GM19025 (cell line): ENCODE measurements around the gene MEF2D.

Experiments used
- ATAC-seq: cut with Tn5 transposase; IDR thresholded peaks from one replicate; pipeline ENCODE4 v1.9.1; 2021; ENCODE audit warnings: mild to moderate bottlenecking, low read depth, moderate library complexity; ENCODE audit not compliant: unreplicated experiment

MEF2D gene

GRCh38 chr1:156471496-156472490 lies 28.8 kb downstream of the MEF2D start:
- no peak for ATAC-seq

- no peak for ATAC-seq
Measured at GRCh38 chr1:156470473-156470872, 30.1 kb downstream of the MEF2D start.

GRCh38 chr1:156468693-156469345 lies 31.8 kb downstream of the MEF2D start:
- no peak for ATAC-seq

- no peak for ATAC-seq
Measured at GRCh38 chr1:156467906-156468305, 32.7 kb downstream of the MEF2D start.

GRCh38 chr1:156467385-156467784 lies 33.2 kb downstream of the MEF2D start:
- no peak for ATAC-seq

- no peak for ATAC-seq
Measured at GRCh38 chr1:156465747-156466365, 34.7 kb downstream of the MEF2D start.

- no peak for ATAC-seq
Measured at GRCh38 chr1:156464825-156465452, 35.6 kb downstream of the MEF2D start.

- ATAC-seq, result no peak
Measured at GRCh38 chr1:156464335-156464734, 36.2 kb downstream of the MEF2D start.

- ATAC-seq, result no peak
Measured at GRCh38 chr1:156463874-156464273, 36.7 kb downstream of the MEF2D start.

- ATAC-seq, result no peak
Measured at GRCh38 chr1:156462954-156463795, 37.4 kb downstream of the MEF2D start.

GRCh38 chr1:156461781-156462647 lies 38.6 kb downstream of the MEF2D start:
- ATAC-seq, result no peak

- ATAC-seq, result no peak
Measured at GRCh38 chr1:156461109-156461508, 39.5 kb downstream of the MEF2D start.

- ATAC-seq, result no peak
Measured at GRCh38 chr1:156460525-156460924, 40.0 kb downstream of the MEF2D start.

GRCh38 chr1:156458181-156458503 lies 42.4 kb downstream of the MEF2D start:
- no peak for ATAC-seq

GRCh38 chr1:156456625-156457465 lies 43.7 kb downstream of the MEF2D start:
- peak; percentile 64 for ATAC-seq

- no peak for ATAC-seq
Measured at GRCh38 chr1:156455362-156455761, 45.2 kb downstream of the MEF2D start.

- no peak for ATAC-seq
Measured at GRCh38 chr1:156452907-156453306, 47.7 kb downstream of the MEF2D start.

- no peak for ATAC-seq
Measured at GRCh38 chr1:156451505-156452160, 48.9 kb downstream of the MEF2D start.
